ENCODE measurements around the gene OR2F2.

DNA sequence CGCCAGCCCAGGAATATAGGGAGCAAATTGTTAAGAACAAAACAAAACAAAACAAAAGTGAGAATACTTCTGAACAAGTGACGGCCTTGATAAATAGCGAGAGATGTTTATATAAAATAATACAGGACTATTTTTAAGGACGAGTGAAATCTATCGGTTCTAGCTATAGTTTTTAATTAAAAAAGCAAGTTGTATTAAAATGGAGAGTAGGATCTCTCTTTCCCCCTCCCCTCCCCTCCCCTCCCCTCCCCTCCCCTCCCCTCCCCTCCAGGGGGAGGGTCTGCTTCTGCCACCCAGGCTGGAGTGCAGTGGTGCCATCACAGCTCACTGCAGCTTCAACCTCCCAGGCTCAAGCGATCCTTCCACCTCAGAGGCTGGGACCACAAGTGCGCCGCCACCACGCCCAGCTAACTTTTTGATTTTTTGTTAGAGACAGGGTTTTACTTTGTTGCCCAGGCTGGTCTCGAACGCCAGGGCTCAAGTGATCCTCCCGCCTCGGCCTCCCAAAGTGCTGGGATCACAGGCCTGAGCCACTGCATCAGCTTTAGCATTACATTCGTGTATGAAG lies 32.6 kb upstream of the OR2F2 start:
- TF ChIP-seq, protein P1, sequence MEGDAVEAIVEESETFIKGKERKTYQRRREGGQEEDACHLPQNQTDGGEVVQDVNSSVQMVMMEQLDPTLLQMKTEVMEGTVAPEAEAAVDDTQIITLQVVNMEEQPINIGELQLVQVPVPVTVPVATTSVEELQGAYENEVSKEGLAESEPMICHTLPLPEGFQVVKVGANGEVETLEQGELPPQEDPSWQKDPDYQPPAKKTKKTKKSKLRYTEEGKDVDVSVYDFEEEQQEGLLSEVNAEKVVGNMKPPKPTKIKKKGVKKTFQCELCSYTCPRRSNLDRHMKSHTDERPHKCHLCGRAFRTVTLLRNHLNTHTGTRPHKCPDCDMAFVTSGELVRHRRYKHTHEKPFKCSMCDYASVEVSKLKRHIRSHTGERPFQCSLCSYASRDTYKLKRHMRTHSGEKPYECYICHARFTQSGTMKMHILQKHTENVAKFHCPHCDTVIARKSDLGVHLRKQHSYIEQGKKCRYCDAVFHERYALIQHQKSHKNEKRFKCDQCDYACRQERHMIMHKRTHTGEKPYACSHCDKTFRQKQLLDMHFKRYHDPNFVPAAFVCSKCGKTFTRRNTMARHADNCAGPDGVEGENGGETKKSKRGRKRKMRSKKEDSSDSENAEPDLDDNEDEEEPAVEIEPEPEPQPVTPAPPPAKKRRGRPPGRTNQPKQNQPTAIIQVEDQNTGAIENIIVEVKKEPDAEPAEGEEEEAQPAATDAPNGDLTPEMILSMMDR (IDR thresholded peaks at IDR 0.05) = no peak
- TF ChIP-seq POLR2AphosphoS5 (IDR thresholded peaks at IDR 0.05) (no peak), POLR2A (IDR thresholded peaks at IDR 0.05) (no peak), EP300 (IDR thresholded peaks at IDR 0.05) (no peak)

Data from sigmoid colon (tissue), 4 donors.